Limb (tissue), 2 donors: Measurements from ENCODE around the gene FBXL7.

Source experiments
- DNase-seq, 2 donors: peaks; one replicate each; pipeline ENCODE4 v3.0.0-alpha.2; 2016; ENCODE audit errors: extremely low spot score in 2 of 2

FBXL7 gene

DNA sequence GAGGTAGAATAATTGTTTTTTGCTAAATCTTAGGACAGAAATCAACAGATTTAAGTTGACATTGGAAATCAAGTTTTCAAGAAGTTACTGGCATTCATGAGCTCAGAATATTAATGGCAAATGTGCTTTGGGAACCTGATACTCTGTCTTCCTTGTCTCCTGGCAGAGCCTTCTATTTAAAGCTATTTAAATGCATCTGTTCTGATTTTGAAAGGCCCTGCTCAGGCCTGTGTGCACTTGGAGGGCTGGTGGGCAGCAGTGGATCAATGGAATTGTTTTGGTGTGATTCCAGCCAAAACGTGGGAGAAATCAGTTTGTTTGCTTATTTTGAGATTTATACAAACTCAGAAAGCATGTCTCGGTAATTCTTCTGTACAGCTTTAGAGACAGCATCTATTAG, 38.5 kb downstream of the FBXL7 start:
- DNase-seq: peak in 1 of 2 donors; percentile 58

DNA sequence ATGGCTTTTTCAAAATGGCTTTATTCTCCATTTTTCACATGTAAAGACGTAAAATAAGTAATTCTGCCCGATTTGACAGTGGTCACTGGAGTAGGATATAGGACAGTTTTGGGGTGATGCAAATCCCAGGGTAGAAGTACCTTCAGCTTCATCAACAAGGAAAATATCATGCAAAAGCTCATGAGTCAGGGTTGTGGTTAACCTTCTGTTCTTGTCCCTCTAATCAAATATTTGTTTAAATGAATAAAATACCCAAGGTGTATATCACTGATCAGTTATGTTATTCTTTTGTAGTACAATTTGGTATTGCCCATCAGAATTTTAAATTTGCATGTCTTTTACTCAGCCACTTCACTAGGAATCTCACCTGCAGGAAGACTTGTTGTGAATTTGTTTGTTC, 40.0 kb downstream of the FBXL7 start:
- no peak for DNase-seq

DNA sequence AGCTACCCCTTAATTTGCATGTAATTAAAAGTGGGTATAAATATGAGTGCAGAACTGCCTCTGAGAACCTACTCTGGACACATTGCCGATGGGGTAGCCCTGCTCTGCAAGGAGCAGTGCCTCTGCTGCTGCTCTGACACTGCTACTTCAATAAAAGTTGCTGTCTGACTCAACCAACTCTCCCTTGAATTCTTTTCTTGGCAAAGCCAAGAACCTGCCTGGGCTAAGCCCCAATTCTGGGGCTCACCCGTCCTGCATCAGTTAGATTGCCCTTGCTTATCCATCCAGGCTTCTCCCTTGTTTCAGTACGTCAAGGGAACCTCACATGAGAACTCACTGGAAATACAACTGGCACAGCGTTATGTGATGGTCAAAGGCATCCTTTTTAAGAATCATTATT, 44.1 kb downstream of the FBXL7 start:
- no peak for DNase-seq

DNA sequence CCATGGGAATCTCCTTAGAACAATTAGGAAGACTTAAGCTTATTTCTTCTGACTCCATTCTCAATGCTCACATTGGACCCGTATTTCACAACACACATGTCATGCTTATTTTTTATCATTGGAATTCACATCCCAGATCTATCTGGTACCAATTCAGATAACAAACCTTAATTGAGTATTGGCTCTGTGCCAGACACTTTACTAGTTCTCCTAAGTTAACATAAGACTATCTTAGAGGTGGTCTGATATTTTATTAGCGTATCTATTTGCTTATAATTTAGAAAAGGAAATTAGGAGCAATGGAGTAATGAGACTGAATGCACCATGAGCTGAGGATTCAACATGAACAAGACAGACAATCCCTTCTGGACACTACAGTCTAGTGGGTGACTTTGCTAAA, 45.1 kb downstream of the FBXL7 start:
- no peak for DNase-seq

DNA sequence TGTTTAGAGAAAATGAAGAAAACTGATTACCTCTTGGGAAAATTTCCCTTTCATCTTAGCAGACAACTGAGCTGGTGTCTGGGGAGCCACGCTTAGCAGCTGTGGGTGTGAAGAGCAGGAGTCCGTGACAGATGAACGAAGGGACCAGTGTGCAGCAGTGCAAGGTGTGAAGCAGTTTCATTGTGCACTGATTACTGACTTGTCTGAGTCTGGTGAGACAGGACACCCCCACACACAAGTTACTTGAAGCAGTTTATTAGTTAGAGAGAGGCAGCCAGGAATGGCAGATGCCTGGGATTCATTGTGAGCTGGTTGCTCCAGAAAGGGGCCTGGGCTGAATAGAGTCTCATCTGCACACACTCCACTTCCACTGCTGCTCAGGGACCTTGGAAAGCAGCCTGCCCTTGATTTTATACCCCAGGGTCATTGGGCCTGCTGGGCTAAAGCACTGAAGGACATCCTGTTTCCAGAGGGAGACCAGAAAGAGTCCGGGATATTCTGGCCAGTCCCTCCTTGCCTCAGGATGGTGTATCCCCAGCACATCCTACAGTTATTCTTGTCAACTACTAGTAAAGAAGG, 47.4 kb downstream of the FBXL7 start:
- DNase-seq: no peak

DNA sequence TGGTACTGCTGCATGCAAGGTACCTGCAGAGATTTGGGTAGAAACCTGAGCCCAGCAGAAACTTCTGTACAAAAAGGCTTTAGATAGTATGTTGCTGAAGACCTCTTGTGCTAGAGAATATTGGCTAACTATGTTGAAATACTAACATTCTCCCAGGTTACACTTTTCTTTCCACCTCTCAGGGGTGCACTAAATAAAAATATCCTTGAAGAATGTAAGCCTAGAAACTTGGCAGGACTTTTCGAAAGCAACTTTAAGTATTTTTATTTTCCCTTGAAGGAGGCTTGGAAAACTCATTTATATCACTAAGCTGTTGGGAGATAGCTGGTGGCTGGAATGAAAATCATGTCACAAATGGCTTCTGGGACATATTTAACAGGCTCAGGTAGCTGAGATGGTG, 50.0 kb downstream of the FBXL7 start:
- no peak for DNase-seq

DNA sequence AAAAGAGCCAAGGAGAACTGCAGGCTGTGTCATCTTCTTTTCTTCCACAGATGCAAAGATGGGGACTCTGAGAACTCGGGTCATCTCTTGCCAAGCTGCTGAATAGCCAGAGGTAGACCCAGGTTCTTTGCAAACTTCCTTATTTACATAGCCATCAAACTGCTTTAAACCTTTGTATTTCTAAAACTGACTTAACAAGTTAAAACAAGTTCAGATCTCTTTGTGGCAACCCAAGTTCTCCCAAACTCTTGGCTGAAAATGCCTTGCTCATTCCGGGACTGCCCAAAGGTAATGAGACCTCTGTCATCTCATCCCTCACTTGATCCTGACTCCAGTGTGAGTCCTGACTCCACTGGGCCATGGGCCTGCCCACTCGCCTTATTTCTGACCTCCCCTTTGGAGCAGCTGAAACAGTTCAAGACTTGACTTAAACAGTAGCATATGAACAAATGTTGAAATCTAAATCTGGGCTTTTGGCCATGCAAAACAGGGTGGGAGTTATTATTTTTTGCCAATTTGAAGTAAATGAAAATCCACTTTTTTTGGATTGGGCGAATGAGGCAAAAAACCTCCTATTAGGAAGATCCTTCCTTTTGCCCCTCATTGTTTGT, 50.6 kb downstream of the FBXL7 start:
- DNase-seq: no peak

DNA sequence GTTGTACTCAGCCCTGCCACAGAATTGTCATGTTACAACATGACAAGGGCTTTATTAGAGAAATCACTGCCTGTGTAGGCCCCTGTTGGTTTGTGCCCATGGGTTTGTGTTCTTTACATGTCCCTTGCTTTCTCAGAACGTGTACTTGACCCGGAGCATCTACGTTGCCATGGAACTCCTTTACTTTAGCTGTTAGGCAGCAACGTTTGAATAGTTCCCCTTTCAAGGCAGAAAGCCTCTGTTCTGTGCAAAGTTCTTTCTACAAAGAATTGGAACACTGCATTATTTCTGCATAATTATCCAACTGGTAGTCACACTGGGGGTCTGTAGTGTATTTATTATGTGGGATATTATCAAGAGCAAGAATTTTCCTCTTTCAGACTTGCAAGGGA, 51.1 kb downstream of the FBXL7 start:
- no peak for DNase-seq

DNA sequence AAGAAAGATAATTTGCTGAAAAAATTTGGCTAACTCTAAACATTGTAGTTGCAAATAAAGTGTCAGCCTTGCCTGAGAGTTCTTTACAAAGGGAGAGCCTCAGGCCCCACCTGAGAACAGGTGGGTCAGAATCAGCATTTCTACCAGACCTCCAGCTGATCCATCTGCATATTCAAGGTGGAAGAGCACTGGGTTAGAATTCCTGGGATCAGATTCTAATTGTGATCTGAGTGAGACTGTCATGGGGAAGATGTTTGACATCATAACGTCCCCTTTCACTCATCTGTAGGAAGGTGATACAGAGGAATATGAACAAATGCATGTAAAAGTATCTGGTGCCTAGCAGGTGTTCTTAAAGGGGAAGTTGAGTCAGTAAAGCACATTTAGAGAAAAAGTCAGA, 54.6 kb downstream of the FBXL7 start:
- no peak for DNase-seq

DNA sequence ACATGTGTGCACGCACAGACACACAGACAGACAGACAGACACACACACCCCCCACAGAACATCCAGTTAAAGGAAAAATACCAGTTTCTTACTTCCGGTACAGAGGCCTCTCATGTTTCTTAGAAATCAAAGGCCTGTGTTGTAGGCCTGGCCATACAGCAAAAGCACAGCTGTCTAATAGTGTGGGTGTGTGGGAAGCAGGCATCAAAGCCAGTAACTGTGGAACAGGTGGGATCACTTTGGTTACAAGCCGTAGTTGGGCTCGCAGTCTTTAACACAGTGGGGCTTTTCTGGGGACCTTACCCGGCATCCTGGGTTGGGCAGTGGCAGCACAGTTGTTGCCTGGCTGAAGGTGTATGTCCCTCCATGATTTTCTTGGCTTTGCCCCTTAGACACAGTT, 55.2 kb downstream of the FBXL7 start:
- no peak for DNase-seq

DNA sequence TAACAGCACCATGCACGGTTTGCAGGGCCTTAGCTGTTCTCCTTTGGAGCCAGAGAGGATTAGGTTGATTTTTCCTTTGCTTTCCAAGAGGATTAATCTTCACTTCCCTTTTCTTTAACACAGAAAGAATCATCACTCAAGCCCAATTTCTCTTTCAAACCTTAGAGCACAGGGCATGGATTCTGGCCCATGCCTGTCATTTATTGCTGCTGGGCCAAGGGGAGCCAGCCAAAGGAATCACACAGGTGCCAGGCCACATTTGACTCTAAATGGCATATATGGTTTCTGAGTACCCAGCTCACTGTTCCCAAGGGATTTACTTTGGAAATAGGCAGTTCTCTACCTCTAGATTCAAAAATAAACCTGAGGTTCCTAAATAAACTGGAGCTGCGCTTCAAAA, 58.3 kb downstream of the FBXL7 start:
- DNase-seq: no peak

DNA sequence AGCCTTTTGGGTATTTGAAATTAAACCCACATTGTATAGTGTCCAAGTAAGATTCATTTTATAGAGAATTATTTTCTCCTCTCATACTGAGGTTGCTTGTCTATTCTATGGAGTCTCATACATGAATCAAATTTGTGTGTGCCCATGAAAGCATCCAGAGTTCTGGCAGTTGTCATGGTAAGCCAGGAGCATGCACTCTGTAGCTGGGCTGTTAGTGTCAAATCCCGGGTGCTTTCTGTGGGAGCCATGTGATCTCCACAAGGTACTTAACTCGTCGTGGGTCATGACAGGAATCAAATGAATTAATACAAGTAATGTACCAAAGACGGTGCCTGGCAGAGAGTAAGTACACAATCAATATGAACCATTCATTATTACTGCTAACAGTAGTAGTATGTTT, 58.7 kb downstream of the FBXL7 start:
- no peak for DNase-seq

DNA sequence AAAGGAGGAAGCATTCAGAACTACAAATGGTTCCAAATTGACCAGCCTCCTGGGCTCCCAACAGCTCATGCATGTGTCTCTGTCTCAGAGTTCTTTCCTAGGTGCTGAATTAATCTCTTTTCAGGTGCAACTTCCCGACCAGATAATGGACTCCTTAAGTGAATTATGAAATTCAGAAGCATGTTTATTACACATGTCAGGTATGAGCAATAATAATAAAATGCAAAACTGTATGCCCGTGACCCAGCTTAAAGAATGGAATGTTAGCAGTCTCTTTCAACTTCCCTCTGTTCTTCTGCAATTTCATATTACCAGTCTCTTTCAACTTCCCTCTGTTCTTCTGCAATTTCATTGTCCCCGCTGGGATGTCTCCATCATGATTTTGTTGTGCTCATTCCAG, 60.4 kb downstream of the FBXL7 start:
- DNase-seq: no peak

DNA sequence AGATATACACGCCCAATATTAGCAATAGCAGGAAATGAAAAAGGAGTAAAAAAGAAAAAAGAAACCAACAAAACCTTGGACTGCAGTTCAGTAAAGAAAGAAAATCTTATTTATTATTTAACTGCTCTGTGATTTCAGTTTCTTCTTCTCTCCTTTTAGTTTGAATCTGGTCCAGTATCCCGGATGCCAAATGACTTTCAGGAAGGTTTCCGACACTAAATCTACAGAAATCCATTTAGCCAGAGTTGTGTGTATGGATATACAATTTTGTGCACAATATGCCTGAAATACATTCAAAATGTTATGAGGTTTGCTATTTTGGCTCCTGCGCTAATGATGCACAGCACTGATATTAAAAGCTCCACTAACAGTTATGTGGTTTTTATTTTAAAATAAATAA, 64.5 kb downstream of the FBXL7 start:
- no peak for DNase-seq

DNA sequence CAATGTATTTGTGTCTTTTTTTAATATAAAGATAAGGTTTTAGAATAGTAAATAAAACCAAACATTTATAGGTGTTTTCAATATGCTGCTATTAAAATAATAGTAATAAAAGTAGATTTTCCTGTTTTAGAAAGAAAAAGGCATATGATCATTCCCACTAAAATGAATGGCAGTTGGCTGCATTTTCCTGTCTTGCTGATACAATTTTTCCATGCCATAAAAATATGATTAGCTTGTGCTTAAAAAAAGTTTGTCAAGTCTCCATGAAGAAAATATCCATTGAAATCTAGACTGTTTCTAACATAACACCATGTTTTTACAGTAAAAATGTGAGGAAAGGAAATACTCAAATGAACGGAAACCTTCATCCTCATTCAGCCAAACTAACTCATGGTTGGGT, 65.0 kb downstream of the FBXL7 start:
- DNase-seq: no peak

DNA sequence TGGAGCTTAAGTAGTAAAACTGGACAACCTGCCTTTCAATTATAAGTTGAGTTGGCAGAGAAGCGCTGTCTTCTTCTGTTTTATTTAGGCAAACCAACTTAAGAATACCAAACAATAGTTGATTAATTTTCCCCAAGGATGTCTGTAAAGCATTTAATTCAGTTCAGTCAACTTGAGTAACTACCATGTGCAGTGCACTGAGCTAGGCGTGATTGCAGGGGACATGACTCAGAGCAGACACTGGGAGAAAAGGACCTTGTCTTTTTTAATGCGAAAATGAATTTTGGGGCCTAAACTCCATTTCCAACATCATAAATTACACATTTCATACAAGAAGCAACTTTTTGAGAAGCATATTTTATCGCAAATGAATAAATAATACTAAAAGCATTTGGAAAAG, 66.3 kb downstream of the FBXL7 start:
- DNase-seq: no peak

DNA sequence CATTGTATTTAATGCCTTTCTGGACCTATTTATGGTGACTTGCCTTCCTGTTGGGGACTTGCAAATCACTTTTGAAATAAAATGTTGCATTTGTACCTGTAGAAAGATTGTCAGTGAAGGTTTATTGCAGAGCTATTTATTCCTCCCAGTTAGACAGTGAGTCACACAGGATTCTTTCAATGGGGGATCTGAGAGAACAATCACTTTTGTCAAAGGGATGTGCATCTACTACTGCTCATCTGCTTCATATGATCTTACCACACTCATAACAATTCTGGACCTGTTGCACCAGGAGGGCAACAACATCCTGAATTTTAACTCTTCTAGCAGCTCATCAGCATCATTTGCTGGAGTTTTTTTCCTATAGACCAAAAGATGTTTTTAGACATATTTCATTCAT, 66.8 kb downstream of the FBXL7 start:
- no peak for DNase-seq

DNA sequence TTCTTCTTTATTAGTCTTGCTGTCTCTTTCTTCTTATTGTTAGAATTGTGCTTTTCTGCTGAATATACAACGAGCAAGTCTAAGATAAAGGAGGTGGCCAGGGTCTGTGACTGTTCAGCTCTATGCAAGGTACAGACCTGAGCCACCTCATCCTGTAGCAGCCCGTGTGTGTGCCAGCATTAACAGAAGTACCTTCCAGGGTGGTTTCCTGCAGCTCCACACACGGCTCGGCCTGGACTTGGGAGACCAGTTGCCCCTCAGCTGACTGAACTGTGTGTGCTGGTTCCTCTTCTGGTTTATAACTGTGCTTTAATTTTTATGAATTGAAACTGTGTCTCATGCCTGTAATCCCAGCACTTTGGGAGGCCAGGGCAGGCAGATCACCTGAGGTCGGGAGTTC, 70.5 kb downstream of the FBXL7 start:
- DNase-seq: no peak

DNA sequence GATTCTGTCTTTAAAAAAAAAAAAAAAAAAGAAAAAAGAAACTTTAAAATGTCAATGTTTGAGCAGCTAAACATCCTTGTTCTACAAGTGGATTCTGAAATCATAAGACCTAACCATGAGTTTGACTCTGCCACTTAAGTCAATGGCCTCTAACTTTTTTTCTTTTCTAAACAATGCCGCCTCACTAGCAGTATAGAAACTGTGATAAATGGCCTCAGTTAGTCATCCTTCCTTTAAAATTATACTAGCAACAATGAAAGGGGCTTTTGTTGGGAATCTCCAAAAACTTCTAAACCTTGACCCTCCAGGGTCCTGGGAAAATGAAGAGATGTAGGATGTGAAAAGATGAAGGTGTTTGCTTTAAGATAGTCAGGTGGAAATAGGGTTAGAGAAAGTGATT, 71.1 kb downstream of the FBXL7 start:
- DNase-seq: no peak

DNA sequence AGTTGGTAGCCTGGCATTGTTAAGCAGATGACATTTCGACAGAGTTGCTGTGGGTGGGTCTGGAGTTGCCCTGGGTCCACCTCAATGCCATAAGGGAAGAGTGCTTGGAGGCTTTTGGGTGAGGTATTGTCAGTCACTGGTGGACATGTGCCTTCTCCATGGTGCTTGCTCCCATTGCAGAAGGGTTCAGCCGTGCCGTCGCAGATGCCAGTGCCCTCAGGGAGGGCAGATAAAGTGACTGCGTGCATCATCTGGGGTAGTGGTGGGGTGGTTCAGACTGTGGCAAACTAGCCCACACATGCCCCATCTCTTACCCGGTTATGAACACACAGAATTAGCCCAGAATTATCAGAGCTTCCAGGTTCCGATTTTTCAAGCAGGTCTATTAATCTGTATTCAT, 71.6 kb downstream of the FBXL7 start:
- no peak for DNase-seq

DNA sequence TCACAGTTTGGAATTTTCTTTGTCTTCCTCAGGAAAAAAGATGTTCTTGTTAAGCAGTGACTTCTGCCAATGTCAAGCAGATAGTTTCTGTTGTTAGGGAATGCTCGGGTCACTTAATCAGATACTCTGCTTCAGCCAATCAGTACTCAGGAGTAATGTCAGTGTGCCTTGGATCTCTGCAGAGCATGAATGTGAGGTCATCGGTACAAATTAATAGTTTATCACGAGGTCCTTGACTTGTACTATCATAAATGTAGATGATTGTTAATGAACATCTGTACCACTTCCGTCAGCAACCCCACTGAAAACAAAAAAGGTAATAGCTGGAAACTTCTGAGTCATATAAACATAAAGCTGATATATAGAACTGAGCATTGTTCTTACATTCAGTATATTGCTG, 73.6 kb downstream of the FBXL7 start:
- DNase-seq: no peak

DNA sequence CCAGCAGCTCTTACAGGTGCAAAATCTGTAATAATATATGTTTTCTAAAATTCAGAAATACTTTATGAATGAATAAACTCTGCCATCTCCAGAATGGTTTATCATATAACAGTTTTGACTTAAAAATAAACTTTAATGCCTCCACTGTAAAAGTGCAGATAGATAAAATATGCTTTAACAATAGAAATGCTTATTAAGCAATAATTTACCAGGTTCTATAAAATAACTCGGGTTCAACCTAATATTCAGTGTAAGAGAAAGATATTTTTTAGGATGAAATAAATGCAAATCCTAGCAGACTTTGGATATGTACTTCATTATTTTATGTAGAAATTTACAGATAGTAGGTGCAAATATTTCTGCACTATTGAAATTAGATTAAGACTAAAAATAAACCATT, 74.1 kb downstream of the FBXL7 start:
- DNase-seq: no peak

DNA sequence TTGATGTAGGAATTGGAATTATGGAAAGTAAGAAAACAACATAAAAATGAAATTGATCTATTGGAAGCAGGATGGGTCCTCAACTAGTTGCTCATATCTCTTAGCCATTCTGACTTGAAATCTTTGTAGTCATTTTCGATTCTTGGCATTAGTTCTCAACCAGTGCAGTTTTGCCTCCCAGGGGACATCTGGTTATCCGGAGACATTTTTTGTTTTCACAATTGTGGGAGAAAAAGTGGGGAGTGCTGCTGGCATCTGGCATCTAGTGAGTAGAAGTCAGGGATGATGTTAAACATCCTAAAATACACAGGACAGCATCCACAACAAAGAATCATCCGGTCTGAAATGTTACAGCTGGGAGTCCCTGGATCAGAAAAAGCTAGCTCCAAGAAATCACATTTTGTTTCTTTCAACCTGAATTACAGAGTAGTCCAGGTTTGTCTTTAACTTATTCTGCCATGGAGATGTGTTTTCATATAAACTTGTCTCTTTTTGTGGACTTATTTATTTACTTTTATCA, 74.9 kb downstream of the FBXL7 start:
- no peak for DNase-seq

DNA sequence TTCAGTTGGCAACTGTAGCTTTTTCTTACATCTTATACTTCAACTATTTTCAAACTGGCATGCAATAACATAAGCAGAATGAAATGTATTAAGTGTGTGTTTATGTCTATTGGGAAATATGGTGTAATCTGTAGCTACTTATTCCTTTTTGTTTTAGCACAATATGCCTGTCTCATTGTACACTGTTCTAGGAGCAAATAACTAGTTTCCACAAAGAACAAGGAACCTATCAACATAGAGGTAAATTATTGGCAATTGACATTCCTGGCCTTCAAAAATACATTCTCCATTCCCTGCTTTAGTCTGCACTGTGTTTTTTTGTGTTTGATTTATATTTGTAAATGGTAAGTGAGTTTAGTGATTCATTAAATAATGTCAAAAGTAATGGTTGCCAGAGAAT, 75.7 kb downstream of the FBXL7 start:
- no peak for DNase-seq
